Esophagus (tissue), 2 donors: ENCODE measurements around the gene CCL14. TPM values are rescaled to one million over a fixed set of nuclear protein-coding genes. Genes with fewer than 3 reads are reported as not detected.

Experiments
- polyA plus RNA-seq, 2 donors: library from polyadenylated mRNA; stranded (reverse); fragments of 200-250 nt; gene quantifications; one replicate each; pipeline ENCODE4 v1.2.3, GENCODE V29; 2013
- donor health status: healthy with polysubstance abuse.
- donor health status: Bipolar disorder and iron deficiency.

The CCL14 gene
- polyA plus RNA-seq, 2 donors = 21.9 to 32.3 TPM

Other genes with a start within 250 kb of the CCL14 start
- gene GAS2L2, start 233.5 kb downstream of the CCL14 start, polyA plus RNA-seq = under 1 TPM; 0.01 to 0.08 TPM
- gene C17orf50, start 225.8 kb downstream of the CCL14 start, polyA plus RNA-seq = under 1 TPM in 1 of 2 donors, not detected in 1; 0.14 TPM
- 10 to 100 TPM; 14.8 to 21.7 TPM for gene MMP28, start 191.1 kb downstream of the CCL14 start, polyA plus RNA-seq
- 100 to 1,000 TPM in 1 of 2 donors, 10 to 100 TPM in 1; 89.5 to 110 TPM for gene TAF15, start 177.2 kb downstream of the CCL14 start, polyA plus RNA-seq
- under 1 TPM; 0.05 to 0.08 TPM for gene HEATR9, start 117.8 kb downstream of the CCL14 start, polyA plus RNA-seq
- gene CCL5, start 106.4 kb downstream of the CCL14 start, polyA plus RNA-seq = 1 to 10 TPM; 6.3 to 6.9 TPM
- gene RDM1, start 56.0 kb downstream of the CCL14 start, polyA plus RNA-seq = under 1 TPM; 0.55 TPM
- not detected for gene LYZL6, start 43.0 kb downstream of the CCL14 start, polyA plus RNA-seq
- gene CCL16, start 5.2 kb downstream of the CCL14 start, polyA plus RNA-seq = under 1 TPM; 0.08 to 0.24 TPM
- under 1 TPM in 1 of 2 donors, not detected in 1; 0.06 TPM for gene CCL15, start 14.8 kb upstream of the CCL14 start, polyA plus RNA-seq
- 1 to 10 TPM; 1.3 to 3.6 TPM for gene CCL23, start 31.2 kb upstream of the CCL14 start, polyA plus RNA-seq
- under 1 TPM; 0.29 to 0.38 TPM for gene CCL18, start 77.5 kb upstream of the CCL14 start, polyA plus RNA-seq
- gene CCL3, start 103.4 kb upstream of the CCL14 start, polyA plus RNA-seq = under 1 TPM; 0.86 to 0.89 TPM
- gene CCL4, start 117.1 kb upstream of the CCL14 start, polyA plus RNA-seq = 1 to 10 TPM; 1.8 TPM
- 1 to 10 TPM; 5.8 to 6.9 TPM for gene TBC1D3B, start 189.9 kb upstream of the CCL14 start, polyA plus RNA-seq
- under 1 TPM; 0.18 to 0.32 TPM for gene CCL3L1, start 210.0 kb upstream of the CCL14 start, polyA plus RNA-seq
- gene CCL4L2, start 224.3 kb upstream of the CCL14 start, polyA plus RNA-seq = under 1 TPM; 0.45 to 0.92 TPM